ENCODE results near the gene MECP2.
"Not testable (repeated sequence)": the region's sequence is repeated elsewhere in the genome, so short reads cannot be mapped to it uniquely, and the experiment has no call there.

The MECP2 gene

DNA sequence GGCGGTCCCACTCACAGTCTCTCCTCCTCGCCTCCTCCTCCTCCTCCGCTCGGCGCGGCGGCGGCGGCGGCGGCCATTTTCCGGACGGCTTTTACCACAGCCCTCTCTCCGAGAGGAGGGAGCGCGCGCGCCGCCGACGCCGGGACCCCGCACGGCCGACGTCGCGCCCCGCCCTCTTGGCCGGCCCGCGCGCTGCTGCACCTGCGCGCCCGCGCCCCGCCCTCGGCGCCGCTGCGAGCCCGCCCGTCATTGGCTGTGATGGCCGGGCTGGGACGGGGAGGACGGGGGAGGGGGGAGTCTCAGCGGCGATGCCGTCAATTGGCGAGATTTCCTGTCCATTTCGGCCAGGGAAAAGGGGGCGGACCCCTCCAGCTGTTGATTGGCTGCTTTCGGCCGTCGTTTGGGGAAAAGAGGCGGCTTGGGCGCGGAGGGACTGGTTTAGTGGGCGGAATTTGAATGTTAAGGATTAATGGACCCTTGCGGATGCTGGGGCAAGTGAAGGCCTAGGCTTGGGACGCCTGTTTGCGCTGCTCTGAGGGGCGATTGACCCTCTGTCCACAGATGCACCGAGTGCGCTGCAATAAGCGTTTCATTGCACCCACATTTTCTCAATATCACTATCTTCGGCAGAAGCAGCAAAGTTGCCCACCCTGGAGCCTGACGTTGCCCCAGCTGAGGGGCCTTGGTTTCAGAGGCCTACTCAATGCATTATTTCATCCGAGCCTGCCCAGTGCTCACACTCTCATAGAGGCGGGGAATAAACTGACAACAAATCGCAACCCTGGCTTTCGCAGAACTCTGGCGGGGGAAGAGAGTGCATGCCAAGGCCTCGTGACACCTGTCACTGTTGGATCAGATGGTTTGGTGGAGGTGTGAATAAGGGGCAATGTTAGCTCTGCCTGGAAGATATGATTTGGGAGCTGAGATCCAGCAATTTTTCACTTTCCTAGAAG, at the start of gene MECP2:
TSS of gene MECP2 (minus strand) at position 129 of the 953 bp plus-strand sequence.
- Histone ChIP-seq H3K27ac (ENCODE audit: low read depth, low read length) (peak within 1 kb of the TSS; percentile 78), H3K9ac (ENCODE audit: low read depth in 1 of 2, low read length in 2 of 2) (peak within 1 kb of the TSS; percentile 59 to 88), H3K4me3 (ENCODE audit: low read depth in 1 of 2, low read length in 2 of 2) (peak within 1 kb of the TSS; percentile 74 to 83), H3K27me3 (ENCODE audit: control insufficient read depth in 1 of 2, insufficient read depth in 2 of 2, low read length in 2 of 2) (no peaks in the 10 kb centered on the region), H3K36me3 (ENCODE audit: control insufficient read depth in 1 of 2, insufficient read depth in 2 of 2, low read length in 2 of 2) (no peaks in the 10 kb centered on the region), H3K9me3 (ENCODE audit: control insufficient read depth in 1 of 2, low read length in 2 of 2) (no peaks in the 10 kb centered on the region), H3K4me1 (ENCODE audit: control insufficient read depth in 1 of 2, insufficient read depth in 2 of 2, low read length in 2 of 2) (peaks cover 28 to 34% of the 10 kb centered on the region in 2 donors)

DNA sequence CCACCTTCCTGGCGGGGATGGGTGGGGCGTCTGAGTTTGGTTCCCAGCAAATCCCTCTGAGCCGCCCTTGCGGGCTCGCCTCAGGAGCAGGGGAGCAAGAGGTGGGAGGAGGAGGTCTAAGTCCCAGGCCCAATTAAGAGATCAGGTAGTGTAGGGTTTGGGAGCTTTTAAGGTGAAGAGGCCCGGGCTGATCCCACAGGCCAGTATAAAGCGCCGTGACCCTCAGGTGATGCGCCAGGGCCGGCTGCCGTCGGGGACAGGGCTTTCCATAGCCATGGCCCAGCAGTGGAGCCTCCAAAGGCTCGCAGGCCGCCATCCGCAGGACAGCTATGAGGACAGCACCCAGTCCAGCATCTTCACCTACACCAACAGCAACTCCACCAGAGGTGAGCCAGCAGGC, 46.5 kb upstream of the MECP2 start, which contains the start of gene OPN1LW:
TSS of gene OPN1LW (plus strand) at position 234 of the 400 bp plus-strand sequence. CDS start at position 275, 41 bp downstream.
- not testable (repeated sequence) for H3K9me3 ChIP-seq (ENCODE audit: control insufficient read depth in 1 of 2, low read length in 2 of 2)

DNA sequence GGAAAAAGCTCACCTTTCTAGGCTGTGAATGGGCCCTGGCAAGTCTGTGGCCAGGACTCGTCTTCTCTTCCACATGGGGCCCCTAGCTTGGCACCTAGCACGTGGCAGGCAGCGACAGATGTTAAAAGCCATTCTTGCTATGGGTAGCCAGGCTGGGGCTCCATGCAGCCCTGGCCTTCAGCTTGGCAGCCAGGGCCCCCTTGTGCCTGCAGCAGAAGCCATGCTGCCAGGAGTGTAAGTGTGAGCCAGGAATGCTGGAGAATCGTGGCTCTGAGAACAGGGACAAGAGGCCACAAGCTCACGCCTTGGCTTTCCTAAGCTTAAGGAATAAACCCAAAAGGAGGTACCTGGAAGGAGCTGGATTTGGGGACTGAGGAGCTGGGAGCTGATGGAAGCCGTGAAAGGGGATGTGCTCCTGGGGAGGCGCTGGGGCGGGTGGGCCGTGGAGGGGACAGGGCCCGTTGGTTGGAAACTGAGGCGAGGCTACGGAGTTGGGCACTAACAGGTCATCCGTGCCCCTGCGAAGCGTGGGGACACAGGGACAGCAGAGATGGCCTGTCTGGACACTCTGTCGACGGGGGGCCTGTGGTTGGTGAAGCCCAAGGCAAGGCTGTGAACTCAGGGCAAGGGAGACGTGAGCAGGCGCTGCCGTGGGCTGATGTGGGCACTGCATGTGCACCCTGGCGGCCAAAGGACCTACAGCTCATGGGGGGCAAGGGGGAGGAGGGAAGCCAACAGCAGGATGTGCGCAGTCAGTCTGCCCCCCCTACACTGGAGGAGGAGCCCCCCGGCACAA, 45.6 kb upstream of the MECP2 start:
- no peak overlapping the region for H3K27ac ChIP-seq (ENCODE audit: low read depth, low read length)
- no peaks in the 10 kb centered on the region for H3K36me3 ChIP-seq (ENCODE audit: control insufficient read depth in 1 of 2, insufficient read depth in 2 of 2, low read length in 2 of 2)
- H3K27me3 ChIP-seq (ENCODE audit: control insufficient read depth in 1 of 2, insufficient read depth in 2 of 2, low read length in 2 of 2), result no peaks in the 10 kb centered on the region
- no peak overlapping the region for H3K4me3 ChIP-seq (ENCODE audit: low read depth in 1 of 2, low read length in 2 of 2)
- H3K9ac ChIP-seq (ENCODE audit: low read depth in 1 of 2, low read length in 2 of 2), result no peak overlapping the region
- no peaks in the 10 kb centered on the region for H3K9me3 ChIP-seq (ENCODE audit: control insufficient read depth in 1 of 2, low read length in 2 of 2)
- H3K4me1 ChIP-seq (ENCODE audit: control insufficient read depth in 1 of 2, insufficient read depth in 2 of 2, low read length in 2 of 2), result no peaks in the 10 kb centered on the region

More for the DNA sequence above, 46.5 kb upstream of the MECP2 start, which contains the start of gene OPN1LW:
- not testable (repeated sequence) for H3K9ac ChIP-seq (ENCODE audit: low read depth in 1 of 2, low read length in 2 of 2); H3K36me3 ChIP-seq (ENCODE audit: control insufficient read depth in 1 of 2, insufficient read depth in 2 of 2, low read length in 2 of 2); H3K27ac ChIP-seq (ENCODE audit: low read depth, low read length); H3K4me3 ChIP-seq (ENCODE audit: low read depth in 1 of 2, low read length in 2 of 2); H3K4me1 ChIP-seq (ENCODE audit: control insufficient read depth in 1 of 2, insufficient read depth in 2 of 2, low read length in 2 of 2); H3K27me3 ChIP-seq (ENCODE audit: control insufficient read depth in 1 of 2, insufficient read depth in 2 of 2, low read length in 2 of 2)

DNA sequence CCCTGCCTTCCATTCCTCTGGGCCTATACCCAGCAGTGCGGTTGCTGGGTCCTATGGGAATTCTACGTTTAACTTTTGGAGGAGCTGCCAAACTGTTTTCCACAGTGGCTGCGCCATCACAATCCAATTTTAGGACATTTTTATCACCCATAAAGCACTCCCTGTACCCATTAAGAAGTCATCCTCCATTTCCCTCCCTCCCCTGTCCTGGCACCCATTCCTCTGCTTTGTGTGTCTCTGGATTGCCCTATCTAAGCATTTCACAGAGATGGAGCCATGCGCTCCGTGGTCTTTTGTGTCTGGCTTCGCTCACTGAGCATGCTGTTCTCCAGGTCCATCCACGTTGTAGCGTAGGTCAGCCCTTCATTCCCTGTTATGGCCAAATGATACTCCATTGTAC, 44.9 kb upstream of the MECP2 start:
- no peaks in the 10 kb centered on the region for H3K36me3 ChIP-seq (ENCODE audit: control insufficient read depth in 1 of 2, insufficient read depth in 2 of 2, low read length in 2 of 2)
- no peaks in the 10 kb centered on the region for H3K4me1 ChIP-seq (ENCODE audit: control insufficient read depth in 1 of 2, insufficient read depth in 2 of 2, low read length in 2 of 2)
- no peaks in the 10 kb centered on the region for H3K9me3 ChIP-seq (ENCODE audit: control insufficient read depth in 1 of 2, low read length in 2 of 2)
- no peaks in the 10 kb centered on the region for H3K27me3 ChIP-seq (ENCODE audit: control insufficient read depth in 1 of 2, insufficient read depth in 2 of 2, low read length in 2 of 2)
- H3K27ac ChIP-seq (ENCODE audit: low read depth, low read length), result no peak overlapping the region
- no peak overlapping the region for H3K4me3 ChIP-seq (ENCODE audit: low read depth in 1 of 2, low read length in 2 of 2)
- no peak overlapping the region for H3K9ac ChIP-seq (ENCODE audit: low read depth in 1 of 2, low read length in 2 of 2)

DNA sequence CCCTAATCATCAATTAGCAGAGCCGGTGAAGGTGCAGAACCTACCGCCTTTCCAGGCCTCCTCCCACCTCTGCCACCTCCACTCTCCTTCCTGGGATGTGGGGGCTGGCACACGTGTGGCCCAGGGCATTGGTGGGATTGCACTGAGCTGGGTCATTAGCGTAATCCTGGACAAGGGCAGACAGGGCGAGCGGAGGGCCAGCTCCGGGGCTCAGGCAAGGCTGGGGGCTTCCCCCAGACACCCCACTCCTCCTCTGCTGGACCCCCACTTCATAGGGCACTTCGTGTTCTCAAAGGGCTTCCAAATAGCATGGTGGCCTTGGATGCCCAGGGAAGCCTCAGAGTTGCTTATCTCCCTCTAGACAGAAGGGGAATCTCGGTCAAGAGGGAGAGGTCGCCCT, 43.2 kb upstream of the MECP2 start:
- no peak overlapping the region for H3K27ac ChIP-seq (ENCODE audit: low read depth, low read length)
- no peak overlapping the region for H3K4me3 ChIP-seq (ENCODE audit: low read depth in 1 of 2, low read length in 2 of 2)
- H3K27me3 ChIP-seq (ENCODE audit: control insufficient read depth in 1 of 2, insufficient read depth in 2 of 2, low read length in 2 of 2), result peaks cover 0 to 2% of the 10 kb centered on the region in 2 donors
- no peaks in the 10 kb centered on the region for H3K4me1 ChIP-seq (ENCODE audit: control insufficient read depth in 1 of 2, insufficient read depth in 2 of 2, low read length in 2 of 2)
- no peaks in the 10 kb centered on the region for H3K36me3 ChIP-seq (ENCODE audit: control insufficient read depth in 1 of 2, insufficient read depth in 2 of 2, low read length in 2 of 2)
- no peaks in the 10 kb centered on the region for H3K9me3 ChIP-seq (ENCODE audit: control insufficient read depth in 1 of 2, low read length in 2 of 2)
- H3K9ac ChIP-seq (ENCODE audit: low read depth in 1 of 2, low read length in 2 of 2), result no peak overlapping the region

DNA sequence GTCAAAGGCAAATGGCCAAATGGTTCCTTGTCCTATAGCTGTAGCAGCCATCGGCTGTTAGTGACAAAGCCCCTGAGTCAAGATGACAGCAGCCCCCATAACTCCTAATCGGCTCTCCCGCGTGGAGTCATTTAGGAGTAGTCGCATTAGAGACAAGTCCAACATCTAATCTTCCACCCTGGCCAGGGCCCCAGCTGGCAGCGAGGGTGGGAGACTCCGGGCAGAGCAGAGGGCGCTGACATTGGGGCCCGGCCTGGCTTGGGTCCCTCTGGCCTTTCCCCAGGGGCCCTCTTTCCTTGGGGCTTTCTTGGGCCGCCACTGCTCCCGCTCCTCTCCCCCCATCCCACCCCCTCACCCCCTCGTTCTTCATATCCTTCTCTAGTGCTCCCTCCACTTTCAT, 42.7 kb upstream of the MECP2 start:
- Histone ChIP-seq H3K27ac (ENCODE audit: low read depth, low read length) (no peak overlapping the region), H3K9me3 (ENCODE audit: control insufficient read depth in 1 of 2, low read length in 2 of 2) (no peaks in the 10 kb centered on the region), H3K4me1 (ENCODE audit: control insufficient read depth in 1 of 2, insufficient read depth in 2 of 2, low read length in 2 of 2) (no peaks in the 10 kb centered on the region), H3K9ac (ENCODE audit: low read depth in 1 of 2, low read length in 2 of 2) (no peak overlapping the region), H3K27me3 (ENCODE audit: control insufficient read depth in 1 of 2, insufficient read depth in 2 of 2, low read length in 2 of 2) (peaks cover 0 to 4% of the 10 kb centered on the region in 2 donors), H3K4me3 (ENCODE audit: low read depth in 1 of 2, low read length in 2 of 2) (no peak overlapping the region), H3K36me3 (ENCODE audit: control insufficient read depth in 1 of 2, insufficient read depth in 2 of 2, low read length in 2 of 2) (no peaks in the 10 kb centered on the region)

DNA sequence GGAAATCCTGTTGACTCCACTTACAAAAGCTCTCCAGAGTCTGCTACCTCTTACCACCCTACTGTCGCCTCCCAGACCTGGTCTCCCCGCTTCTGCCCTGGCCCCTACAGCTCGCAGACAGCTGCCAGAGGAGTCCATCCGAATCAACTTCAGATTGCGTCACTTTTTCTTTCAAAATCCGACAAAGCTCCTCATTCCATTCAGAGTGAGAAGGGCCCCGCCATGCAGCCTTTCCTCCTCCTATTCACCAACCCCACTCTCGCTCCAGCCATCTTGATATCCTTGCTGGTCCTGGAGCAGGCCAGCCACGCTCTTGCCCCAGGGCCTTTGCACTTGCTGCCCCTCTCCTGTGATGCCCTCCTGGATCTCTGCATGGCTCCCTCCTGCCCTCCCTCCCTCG, 41.3 kb upstream of the MECP2 start:
- no peaks in the 10 kb centered on the region for H3K36me3 ChIP-seq (ENCODE audit: control insufficient read depth in 1 of 2, insufficient read depth in 2 of 2, low read length in 2 of 2)
- H3K9me3 ChIP-seq (ENCODE audit: control insufficient read depth in 1 of 2, low read length in 2 of 2), result no peaks in the 10 kb centered on the region
- no peaks in the 10 kb centered on the region for H3K4me1 ChIP-seq (ENCODE audit: control insufficient read depth in 1 of 2, insufficient read depth in 2 of 2, low read length in 2 of 2)
- no peak overlapping the region for H3K9ac ChIP-seq (ENCODE audit: low read depth in 1 of 2, low read length in 2 of 2)
- no peak overlapping the region for H3K27ac ChIP-seq (ENCODE audit: low read depth, low read length)
- no peak overlapping the region for H3K4me3 ChIP-seq (ENCODE audit: low read depth in 1 of 2, low read length in 2 of 2)
- H3K27me3 ChIP-seq (ENCODE audit: control insufficient read depth in 1 of 2, insufficient read depth in 2 of 2, low read length in 2 of 2), result peaks cover 0 to 4% of the 10 kb centered on the region in 2 donors

DNA sequence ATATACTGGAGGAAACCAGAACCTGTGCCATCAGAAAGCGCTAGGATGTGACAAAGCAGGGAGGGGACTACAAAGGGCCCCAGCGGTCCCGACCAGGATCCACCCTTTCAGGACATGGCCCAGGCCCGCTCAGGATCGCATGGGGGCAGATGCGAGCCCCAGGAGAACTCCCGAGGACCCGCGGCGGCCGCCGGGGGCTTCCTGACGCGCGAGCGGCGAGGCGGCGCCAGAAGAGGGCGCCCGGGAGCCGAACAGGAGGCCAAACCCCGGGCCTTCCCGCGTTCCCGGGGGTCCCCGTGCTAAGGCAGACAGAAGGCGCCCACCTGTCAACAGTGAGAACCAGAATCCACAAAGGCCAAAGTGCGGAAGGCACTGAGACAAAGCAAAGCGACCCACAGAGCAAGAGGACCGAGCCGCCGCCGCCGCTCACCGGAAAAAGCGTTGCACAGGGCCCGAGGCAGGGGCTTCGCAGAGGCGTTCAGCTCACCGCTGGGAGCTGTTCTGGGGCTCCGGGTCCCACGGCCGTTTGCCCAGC, 39.2 kb upstream of the MECP2 start:
- Histone ChIP-seq H3K27ac (ENCODE audit: low read depth, low read length) (no peak overlapping the region), H3K4me3 (ENCODE audit: low read depth in 1 of 2, low read length in 2 of 2) (peak overlapping the region; percentile 43 to 47), H3K27me3 (ENCODE audit: control insufficient read depth in 1 of 2, insufficient read depth in 2 of 2, low read length in 2 of 2) (peaks cover 0 to 4% of the 10 kb centered on the region in 2 donors), H3K36me3 (ENCODE audit: control insufficient read depth in 1 of 2, insufficient read depth in 2 of 2, low read length in 2 of 2) (no peaks in the 10 kb centered on the region), H3K4me1 (ENCODE audit: control insufficient read depth in 1 of 2, insufficient read depth in 2 of 2, low read length in 2 of 2) (no peaks in the 10 kb centered on the region), H3K9me3 (ENCODE audit: control insufficient read depth in 1 of 2, low read length in 2 of 2) (no peaks in the 10 kb centered on the region), H3K9ac (ENCODE audit: low read depth in 1 of 2, low read length in 2 of 2) (no peak overlapping the region)

DNA sequence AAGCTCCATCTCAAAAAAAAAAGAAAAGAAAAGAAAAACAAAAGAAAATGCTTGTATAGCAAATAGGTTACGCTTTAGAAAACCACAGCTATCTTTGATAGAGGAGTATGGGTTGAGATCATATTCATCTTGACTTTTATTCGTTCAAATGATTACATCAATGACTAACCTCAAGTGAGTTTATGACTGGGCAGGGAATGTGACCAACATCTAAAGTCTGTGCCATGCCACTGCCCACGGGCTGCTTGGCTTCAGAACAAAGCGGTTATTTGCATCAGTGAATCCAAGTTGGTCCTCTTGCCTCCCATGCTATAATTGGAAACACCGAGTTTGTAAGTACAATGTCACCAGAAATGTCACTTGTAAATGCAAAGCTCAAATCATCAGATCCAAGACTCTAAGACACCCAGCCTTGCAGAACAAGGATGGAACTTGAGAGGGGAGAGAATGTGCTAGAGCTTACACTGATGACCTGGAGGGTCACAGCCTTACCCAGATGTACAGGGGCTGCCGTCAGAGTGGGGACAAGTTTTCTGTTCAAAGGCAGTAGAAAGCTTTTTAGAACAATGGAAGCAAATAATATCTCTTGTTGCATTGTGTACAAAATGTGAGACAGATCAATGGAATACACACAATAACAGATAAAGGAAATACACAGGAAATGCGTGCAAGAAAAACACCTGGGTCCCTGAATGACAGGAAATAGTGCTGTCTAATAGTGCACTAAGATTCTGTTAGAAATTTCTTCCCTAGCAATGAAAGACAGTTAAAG, 38.1 kb upstream of the MECP2 start:
- no peaks in the 10 kb centered on the region for H3K36me3 ChIP-seq (ENCODE audit: control insufficient read depth in 1 of 2, insufficient read depth in 2 of 2, low read length in 2 of 2)
- H3K4me1 ChIP-seq (ENCODE audit: control insufficient read depth in 1 of 2, insufficient read depth in 2 of 2, low read length in 2 of 2), result no peaks in the 10 kb centered on the region
- no peak overlapping the region for H3K27ac ChIP-seq (ENCODE audit: low read depth, low read length)
- peaks cover 0 to 4% of the 10 kb centered on the region in 2 donors for H3K27me3 ChIP-seq (ENCODE audit: control insufficient read depth in 1 of 2, insufficient read depth in 2 of 2, low read length in 2 of 2)
- no peaks in the 10 kb centered on the region for H3K9me3 ChIP-seq (ENCODE audit: control insufficient read depth in 1 of 2, low read length in 2 of 2)
- H3K9ac ChIP-seq (ENCODE audit: low read depth in 1 of 2, low read length in 2 of 2), result no peak overlapping the region
- H3K4me3 ChIP-seq (ENCODE audit: low read depth in 1 of 2, low read length in 2 of 2), result no peak overlapping the region

Data from duodenal mucosa (tissue), 2 donors.